ENCODE measurements around the gene DPH2.

Gene DPH2

GRCh38 chr1:43968348-43968948 lies 1.4 kb upstream of the DPH2 start:
- H3K4me3 ChIP-seq (ENCODE audit: control insufficient read depth in 1 of 7, extremely low read depth in 1 of 7, insufficient read depth in 4 of 7, low read depth in 2 of 7, low read length in 6 of 7), result no peak overlapping the region
- H3K27ac ChIP-seq (ENCODE audit: insufficient read depth in 1 of 2, low read depth in 1 of 2, low read length in 2 of 2, poor library complexity in 1 of 2, severe bottlenecking in 2 of 2), result no peak overlapping the region
- H3K4me1 ChIP-seq (ENCODE audit: control extremely low read depth in 1 of 4, control insufficient read depth in 4 of 4, insufficient read depth in 4 of 4, low read length in 3 of 4), result peaks cover 0 to 19% (median 13%) of the 10 kb centered on the region in 4 experiments
- DNase-seq, result peak in 2 of 3 donors; percentile 30 to 43
- ChIA-PET POLR2A (interaction anchor here (0.6 kb wide), 1 partner anchor 104 kb away, joined by 8 read pairs; no protein-coding TSS in a partner anchor), CTCF (interaction anchor here (0.7 kb wide), 1 partner anchor 22 kb away, joined by 4 read pairs; the partner anchor contains the start of gene IPO13)
- no peaks in the 10 kb centered on the region for H3K27me3 ChIP-seq (replicated peaks in 2 of 5; ENCODE audit: control insufficient read depth in 4 of 5, insufficient read depth in 5 of 5, low read length in 4 of 5)
- H3K36me3 ChIP-seq (ENCODE audit: control insufficient read depth in 4 of 4, insufficient read depth in 4 of 4, low read length in 3 of 4), result peaks cover 0 to 39% (median 21%) of the 10 kb centered on the region in 4 experiments
- WGBS (ENCODE audit: insufficient coverage), result 100% methylated on average over 2 of the region's 6 CpGs
- H3K9me3 ChIP-seq (ENCODE audit: control extremely low read depth in 1 of 5, control insufficient read depth in 4 of 5, insufficient read depth in 2 of 5, low read depth in 1 of 5, low read length in 4 of 5), result no peaks in the 10 kb centered on the region

GRCh38 chr1:43969416-43969745 lies 429 bp upstream of the DPH2 start:
- WGBS (ENCODE audit: insufficient coverage), result 65% methylated on average over 6 of the region's 7 CpGs
- ChIA-PET CTCF (interaction anchor here (1.3 to 1.9 kb wide), 2 partner anchors 11 to 16 kb away, joined by 3 to 7 read pairs; no protein-coding TSS in a partner anchor), POLR2A (interaction anchor here (1.4 kb wide), 1 partner anchor 22 kb away, joined by 3 read pairs; the partner anchor contains the start of gene IPO13)
- H3K4me1 ChIP-seq (ENCODE audit: control extremely low read depth in 1 of 4, control insufficient read depth in 4 of 4, insufficient read depth in 4 of 4, low read length in 3 of 4), result peaks cover 3 to 27% (median 20%) of the 10 kb centered on the region in 4 experiments
- DNase-seq, result no peak
- H3K9me3 ChIP-seq (ENCODE audit: control extremely low read depth in 1 of 5, control insufficient read depth in 4 of 5, insufficient read depth in 2 of 5, low read depth in 1 of 5, low read length in 4 of 5), result no peaks in the 10 kb centered on the region
- peaks cover 0 to 32% (median 20%) of the 10 kb centered on the region in 4 experiments for H3K36me3 ChIP-seq (ENCODE audit: control insufficient read depth in 4 of 4, insufficient read depth in 4 of 4, low read length in 3 of 4)
- peak overlapping the region in 6 of 7 experiments; percentile 24 to 99 (median 86) for H3K4me3 ChIP-seq (ENCODE audit: control insufficient read depth in 1 of 7, extremely low read depth in 1 of 7, insufficient read depth in 4 of 7, low read depth in 2 of 7, low read length in 6 of 7)
- no peak overlapping the region for H3K27ac ChIP-seq (ENCODE audit: insufficient read depth in 1 of 2, low read depth in 1 of 2, low read length in 2 of 2, poor library complexity in 1 of 2, severe bottlenecking in 2 of 2)
- H3K27me3 ChIP-seq (replicated peaks in 2 of 5; ENCODE audit: control insufficient read depth in 4 of 5, insufficient read depth in 5 of 5, low read length in 4 of 5), result no peaks in the 10 kb centered on the region

GRCh38 chr1:43970502-43970901 lies 692 bp downstream of the DPH2 start:
- no peak for DNase-seq
- no peaks in the 10 kb centered on the region for H3K9me3 ChIP-seq (ENCODE audit: control extremely low read depth in 1 of 5, control insufficient read depth in 4 of 5, insufficient read depth in 2 of 5, low read depth in 1 of 5, low read length in 4 of 5)
- H3K27ac ChIP-seq (ENCODE audit: insufficient read depth in 1 of 2, low read depth in 1 of 2, low read length in 2 of 2, poor library complexity in 1 of 2, severe bottlenecking in 2 of 2), result peak overlapping the region; percentile 50 to 73
- POLR2A ChIA-PET, result no interaction called here
- H3K4me1 ChIP-seq (ENCODE audit: control extremely low read depth in 1 of 4, control insufficient read depth in 4 of 4, insufficient read depth in 4 of 4, low read length in 3 of 4), result peaks cover 3 to 29% (median 23%) of the 10 kb centered on the region in 4 experiments
- WGBS (ENCODE audit: insufficient coverage), result 58% methylated on average over 4 of the region's 5 CpGs
- no peaks in the 10 kb centered on the region for H3K27me3 ChIP-seq (replicated peaks in 2 of 5; ENCODE audit: control insufficient read depth in 4 of 5, insufficient read depth in 5 of 5, low read length in 4 of 5)
- peak overlapping the region; percentile 82 to 99 (median 83) for H3K4me3 ChIP-seq (ENCODE audit: control insufficient read depth in 1 of 7, extremely low read depth in 1 of 7, insufficient read depth in 4 of 7, low read depth in 2 of 7, low read length in 6 of 7)
- peaks cover 0 to 29% (median 19%) of the 10 kb centered on the region in 4 experiments for H3K36me3 ChIP-seq (ENCODE audit: control insufficient read depth in 4 of 4, insufficient read depth in 4 of 4, low read length in 3 of 4)
- CTCF ChIA-PET, result interaction anchor here (0.6 to 2.4 kb wide), 6 partner anchors 12 to 207 kb away, joined by 3 to 12 read pairs (median 5); partner anchors contain the start of gene CCDC24

GRCh38 chr1:43970911-43971310 lies 1.1 kb downstream of the DPH2 start:
- 96% methylated on average over 7 of the region's 9 CpGs for WGBS (ENCODE audit: insufficient coverage)
- peaks cover 0 to 29% (median 18%) of the 10 kb centered on the region in 4 experiments for H3K36me3 ChIP-seq (ENCODE audit: control insufficient read depth in 4 of 4, insufficient read depth in 4 of 4, low read length in 3 of 4)
- CTCF ChIA-PET, result interaction anchor here (0.9 to 2.4 kb wide), 6 partner anchors 12 to 208 kb away, joined by 3 to 12 read pairs (median 5); partner anchors contain the start of gene CCDC24
- H3K27me3 ChIP-seq (replicated peaks in 2 of 5; ENCODE audit: control insufficient read depth in 4 of 5, insufficient read depth in 5 of 5, low read length in 4 of 5), result no peaks in the 10 kb centered on the region
- H3K27ac ChIP-seq (ENCODE audit: insufficient read depth in 1 of 2, low read depth in 1 of 2, low read length in 2 of 2, poor library complexity in 1 of 2, severe bottlenecking in 2 of 2), result peak overlapping the region in 1 of 2 experiments; percentile 73
- H3K4me3 ChIP-seq (ENCODE audit: control insufficient read depth in 1 of 7, extremely low read depth in 1 of 7, insufficient read depth in 4 of 7, low read depth in 2 of 7, low read length in 6 of 7), result peak overlapping the region in 5 of 7 experiments; percentile 82 to 99 (median 89)
- H3K4me1 ChIP-seq (ENCODE audit: control extremely low read depth in 1 of 4, control insufficient read depth in 4 of 4, insufficient read depth in 4 of 4, low read length in 3 of 4), result peaks cover 5 to 33% (median 28%) of the 10 kb centered on the region in 4 experiments
- POLR2A ChIA-PET, result no interaction called here
- H3K9me3 ChIP-seq (ENCODE audit: control extremely low read depth in 1 of 5, control insufficient read depth in 4 of 5, insufficient read depth in 2 of 5, low read depth in 1 of 5, low read length in 4 of 5), result no peaks in the 10 kb centered on the region
- DNase-seq, result no peak

- POLR2A ChIA-PET, result no interaction called here
- H3K4me3 ChIP-seq (ENCODE audit: control insufficient read depth in 1 of 7, extremely low read depth in 1 of 7, insufficient read depth in 4 of 7, low read depth in 2 of 7, low read length in 6 of 7), result no peak overlapping the region
- 97% methylated on average over 15 of the region's 17 CpGs for WGBS (ENCODE audit: insufficient coverage)
- H3K9me3 ChIP-seq (ENCODE audit: control extremely low read depth in 1 of 5, control insufficient read depth in 4 of 5, insufficient read depth in 2 of 5, low read depth in 1 of 5, low read length in 4 of 5), result no peaks in the 10 kb centered on the region
- H3K36me3 ChIP-seq (ENCODE audit: control insufficient read depth in 4 of 4, insufficient read depth in 4 of 4, low read length in 3 of 4), result peaks cover 0 to 31% (median 20%) of the 10 kb centered on the region in 4 experiments
- CTCF ChIA-PET, result interaction anchor here (0.9 to 2.4 kb wide), 9 partner anchors 13 to 208 kb away, joined by 3 to 12 read pairs (median 5); partner anchors contain the start of gene CCDC24
- DNase-seq, result no peak
- no peaks in the 10 kb centered on the region for H3K27me3 ChIP-seq (replicated peaks in 2 of 5; ENCODE audit: control insufficient read depth in 4 of 5, insufficient read depth in 5 of 5, low read length in 4 of 5)
- H3K4me1 ChIP-seq (ENCODE audit: control extremely low read depth in 1 of 4, control insufficient read depth in 4 of 4, insufficient read depth in 4 of 4, low read length in 3 of 4), result peaks cover 6 to 38% (median 32%) of the 10 kb centered on the region in 4 experiments
- H3K27ac ChIP-seq (ENCODE audit: insufficient read depth in 1 of 2, low read depth in 1 of 2, low read length in 2 of 2, poor library complexity in 1 of 2, severe bottlenecking in 2 of 2), result no peak overlapping the region
Measured at GRCh38 chr1:43971336-43971980, 1.6 kb downstream of the DPH2 start.

GRCh38 chr1:43973981-43974442 lies 4.2 kb downstream of the DPH2 start:
- ChIA-PET POLR2A (no interaction called here), CTCF (interaction anchor here (0.7 to 1.0 kb wide), 4 partner anchors 21 to 74 kb away, joined by 3 read pairs; no protein-coding TSS in a partner anchor)
- Histone ChIP-seq H3K27ac (ENCODE audit: insufficient read depth in 1 of 2, low read depth in 1 of 2, low read length in 2 of 2, poor library complexity in 1 of 2, severe bottlenecking in 2 of 2) (peak overlapping the region; percentile 41 to 90), H3K27me3 (replicated peaks in 2 of 5; ENCODE audit: control insufficient read depth in 4 of 5, insufficient read depth in 5 of 5, low read length in 4 of 5) (no peaks in the 10 kb centered on the region), H3K4me3 (ENCODE audit: control insufficient read depth in 1 of 7, extremely low read depth in 1 of 7, insufficient read depth in 4 of 7, low read depth in 2 of 7, low read length in 6 of 7) (peak overlapping the region; percentile 57 to 95 (median 88)), H3K9me3 (ENCODE audit: control extremely low read depth in 1 of 5, control insufficient read depth in 4 of 5, insufficient read depth in 2 of 5, low read depth in 1 of 5, low read length in 4 of 5) (no peaks in the 10 kb centered on the region), H3K36me3 (ENCODE audit: control insufficient read depth in 4 of 4, insufficient read depth in 4 of 4, low read length in 3 of 4) (peaks cover 2 to 47% (median 30%) of the 10 kb centered on the region in 4 experiments), H3K4me1 (ENCODE audit: control extremely low read depth in 1 of 4, control insufficient read depth in 4 of 4, insufficient read depth in 4 of 4, low read length in 3 of 4) (peaks cover 7 to 59% (median 44%) of the 10 kb centered on the region in 4 experiments)
- WGBS (ENCODE audit: insufficient coverage), result 43% methylated on average over 9 of the region's 9 CpGs
- DNase-seq, result peak; percentile 27 to 63 (median 61)
